GM12878 (cell line): Measurements from ENCODE around the gene ARHGAP44.

Experiments
- CBFB ChIP-seq: IDR thresholded peaks from 2 replicates; pipeline ENCODE4 v1.6.1; 2016; ENCODE audit warnings: antibody characterized with exemption, low read depth
- POLR2AphosphoS2 ChIP-seq: IDR thresholded peaks from 2 replicates; pipeline ENCODE4 v1.6.1; 2011; ENCODE audit warnings: low read depth, mild to moderate bottlenecking, low read length, improper control_type of control experiment, moderate library complexity
- TF ChIP-seq, protein P1 (sequence below), 3 experiments: IDR thresholded peaks in 2 of 3; conservative IDR thresholded peaks in 1 of 3; 2 replicates each; pipeline ENCODE4 v1.5.1; 2011; ENCODE audit warnings: low read depth in 3 of 3, low read length in 3 of 3, mild to moderate bottlenecking in 3 of 3, control low read depth in 2 of 3, moderate library complexity in 2 of 3, inconsistent platforms in 1 of 3, mixed read lengths in 1 of 3; ENCODE audit not compliant: control insufficient read depth in 2 of 3, insufficient read depth in 1 of 3; ENCODE audit errors: extremely low read depth in 1 of 3

DNA sequence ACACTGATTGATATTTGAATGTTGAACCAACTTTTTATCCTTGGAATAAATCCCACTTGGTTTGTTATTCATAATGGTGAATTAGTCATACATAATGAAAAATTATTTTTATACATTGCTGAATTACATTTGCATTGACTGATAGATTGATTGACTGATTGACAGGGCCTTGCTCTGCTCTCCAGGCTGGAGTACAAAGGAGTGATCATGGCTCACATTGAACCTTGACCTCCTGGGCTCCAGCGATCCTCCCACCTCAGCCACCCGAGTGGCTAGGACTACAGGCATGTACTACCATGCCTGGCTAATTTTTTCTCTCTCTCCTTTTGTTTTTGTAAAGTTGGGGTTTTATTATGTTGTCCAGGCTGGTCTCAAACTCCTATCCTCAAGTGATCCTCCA is 97.8 kb downstream of the ARHGAP44 start:
- no peak for TF ChIP-seq CBFB
- TF ChIP-seq, protein P1, sequence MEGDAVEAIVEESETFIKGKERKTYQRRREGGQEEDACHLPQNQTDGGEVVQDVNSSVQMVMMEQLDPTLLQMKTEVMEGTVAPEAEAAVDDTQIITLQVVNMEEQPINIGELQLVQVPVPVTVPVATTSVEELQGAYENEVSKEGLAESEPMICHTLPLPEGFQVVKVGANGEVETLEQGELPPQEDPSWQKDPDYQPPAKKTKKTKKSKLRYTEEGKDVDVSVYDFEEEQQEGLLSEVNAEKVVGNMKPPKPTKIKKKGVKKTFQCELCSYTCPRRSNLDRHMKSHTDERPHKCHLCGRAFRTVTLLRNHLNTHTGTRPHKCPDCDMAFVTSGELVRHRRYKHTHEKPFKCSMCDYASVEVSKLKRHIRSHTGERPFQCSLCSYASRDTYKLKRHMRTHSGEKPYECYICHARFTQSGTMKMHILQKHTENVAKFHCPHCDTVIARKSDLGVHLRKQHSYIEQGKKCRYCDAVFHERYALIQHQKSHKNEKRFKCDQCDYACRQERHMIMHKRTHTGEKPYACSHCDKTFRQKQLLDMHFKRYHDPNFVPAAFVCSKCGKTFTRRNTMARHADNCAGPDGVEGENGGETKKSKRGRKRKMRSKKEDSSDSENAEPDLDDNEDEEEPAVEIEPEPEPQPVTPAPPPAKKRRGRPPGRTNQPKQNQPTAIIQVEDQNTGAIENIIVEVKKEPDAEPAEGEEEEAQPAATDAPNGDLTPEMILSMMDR (IDR thresholded peaks at IDR 0.05 in 2 of 3, conservative IDR thresholded peaks at IDR 0.05 in 1 of 3; ENCODE audit: control insufficient read depth in 2 of 3, extremely low read depth in 1 of 3, insufficient read depth in 1 of 3, low read depth in 3 of 3, low read length in 3 of 3) = no peak
- TF ChIP-seq POLR2AphosphoS2 = no peak
